IPS-15b (cell line): ENCODE results near the gene HECA.
"Not testable (repeated sequence)": the region's sequence is repeated elsewhere in the genome, so short reads cannot be mapped to it uniquely, and the experiment has no call there.

Source experiments
- H3K27me3 ChIP-seq: one replicate; pipeline ENCODE4 v1.6.1; 2013; ENCODE audit warnings: low read length; ENCODE audit not compliant: control insufficient read depth, insufficient read depth
- H3K36me3 ChIP-seq: one replicate; pipeline ENCODE4 v1.6.1; 2013; ENCODE audit warnings: low read length; ENCODE audit not compliant: control insufficient read depth, insufficient read depth
- H3K4me1 ChIP-seq: one replicate; pipeline ENCODE4 v1.6.1; 2013; ENCODE audit warnings: mild to moderate bottlenecking, low read length; ENCODE audit not compliant: control insufficient read depth, insufficient read depth
- H3K4me3 ChIP-seq: one replicate; pipeline ENCODE4 v1.5.1; 2013; ENCODE audit warnings: low read depth, low read length
- H3K9ac ChIP-seq: one replicate; pipeline ENCODE4 v1.6.1; 2013; ENCODE audit warnings: low read depth, mild to moderate bottlenecking, low read length
- H3K9me3 ChIP-seq: one replicate; pipeline ENCODE4 v1.6.1; 2013; ENCODE audit warnings: mild to moderate bottlenecking, low read length; ENCODE audit not compliant: control insufficient read depth, insufficient read depth

Gene HECA

DNA sequence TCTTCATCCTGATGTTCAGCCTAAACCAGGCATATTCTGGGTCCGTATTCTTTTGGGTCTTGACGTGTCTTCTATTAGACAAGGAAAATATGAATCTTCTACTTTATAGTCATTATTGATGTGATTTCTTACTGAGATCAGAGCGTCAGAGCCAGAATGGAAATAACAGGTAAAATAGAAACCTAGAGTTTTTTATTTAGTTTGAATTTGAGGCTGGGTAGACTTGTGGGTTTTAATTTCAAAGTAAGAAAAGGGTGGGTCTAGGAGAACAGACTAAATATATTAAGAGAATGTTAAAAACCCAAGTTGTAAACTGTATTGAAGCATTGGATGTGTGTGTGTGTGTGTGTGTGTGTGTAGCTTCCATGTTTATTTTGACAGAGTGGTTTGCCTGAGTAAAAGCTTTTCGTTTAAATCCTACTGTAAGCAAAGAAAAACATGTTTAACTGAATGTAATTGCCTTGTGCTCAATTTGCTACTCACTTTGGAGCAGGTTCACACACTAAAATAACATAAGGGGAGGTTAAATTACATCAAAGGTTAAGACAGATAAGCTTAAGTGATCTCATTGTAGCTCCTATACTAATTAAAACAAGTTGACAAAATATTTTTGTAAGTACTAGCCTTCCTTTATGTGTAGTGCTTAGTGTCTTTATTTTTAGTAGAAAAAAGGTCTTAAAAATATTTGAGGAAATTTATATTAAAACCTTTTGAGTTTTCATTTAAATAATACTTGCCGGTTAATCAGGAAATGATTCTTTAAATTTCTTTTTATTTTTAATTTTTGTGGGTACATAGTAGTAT lies 17.4 kb downstream of the HECA start:
- Histone ChIP-seq H3K4me1 (peaks cover 5% of the 10 kb centered on the region), H3K9me3 (no peaks in the 10 kb centered on the region), H3K9ac (no peak overlapping the region), H3K27me3 (no peaks in the 10 kb centered on the region), H3K36me3 (no peaks in the 10 kb centered on the region), H3K4me3 (no peak overlapping the region)

DNA sequence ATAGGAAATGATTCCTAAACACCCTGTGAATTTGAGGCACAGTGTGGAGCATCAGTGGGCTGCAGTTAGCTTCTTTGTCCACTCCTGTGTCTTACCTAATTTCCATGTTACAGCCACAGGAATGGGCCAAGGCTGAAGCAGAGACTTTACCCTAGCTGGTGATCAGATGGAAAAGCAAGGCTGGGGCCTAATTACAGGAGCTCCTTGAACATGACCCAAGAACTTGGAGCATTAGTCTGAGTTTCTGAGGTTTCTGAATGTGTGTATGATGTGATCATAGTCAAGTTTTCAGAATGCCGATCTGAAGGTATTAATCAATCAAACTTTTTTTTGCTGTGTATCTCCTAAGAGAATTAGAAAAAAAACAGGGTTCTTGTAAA lies 18.0 kb downstream of the HECA start:
- Histone ChIP-seq H3K4me1 (peaks cover 5% of the 10 kb centered on the region), H3K9ac (no peak overlapping the region), H3K27me3 (no peaks in the 10 kb centered on the region), H3K4me3 (no peak overlapping the region), H3K36me3 (no peaks in the 10 kb centered on the region), H3K9me3 (no peaks in the 10 kb centered on the region)

DNA sequence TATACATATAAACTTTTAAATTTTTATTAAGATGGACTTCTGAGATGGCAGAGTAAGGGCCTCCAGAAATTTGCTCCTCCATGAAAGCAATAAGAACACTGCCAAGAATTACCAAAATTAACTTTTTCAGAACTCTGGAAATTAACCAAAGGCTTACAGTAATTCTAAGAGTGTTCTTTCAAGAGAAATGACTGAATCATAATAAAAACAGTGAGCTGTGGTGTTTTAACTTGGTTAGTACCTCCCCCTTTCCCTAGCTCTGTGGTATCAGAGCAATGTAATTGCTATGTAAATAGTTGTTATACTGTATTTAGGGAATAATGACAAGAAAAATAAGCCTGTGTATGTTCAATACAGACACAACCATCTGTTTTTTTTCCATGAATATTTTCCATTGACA lies 19.0 kb downstream of the HECA start:
- H3K27me3 ChIP-seq = no peaks in the 10 kb centered on the region
- H3K9ac ChIP-seq = no peak overlapping the region
- H3K9me3 ChIP-seq = no peaks in the 10 kb centered on the region
- H3K4me3 ChIP-seq = no peak overlapping the region
- H3K4me1 ChIP-seq = peaks cover 5% of the 10 kb centered on the region
- no peaks in the 10 kb centered on the region for H3K36me3 ChIP-seq

DNA sequence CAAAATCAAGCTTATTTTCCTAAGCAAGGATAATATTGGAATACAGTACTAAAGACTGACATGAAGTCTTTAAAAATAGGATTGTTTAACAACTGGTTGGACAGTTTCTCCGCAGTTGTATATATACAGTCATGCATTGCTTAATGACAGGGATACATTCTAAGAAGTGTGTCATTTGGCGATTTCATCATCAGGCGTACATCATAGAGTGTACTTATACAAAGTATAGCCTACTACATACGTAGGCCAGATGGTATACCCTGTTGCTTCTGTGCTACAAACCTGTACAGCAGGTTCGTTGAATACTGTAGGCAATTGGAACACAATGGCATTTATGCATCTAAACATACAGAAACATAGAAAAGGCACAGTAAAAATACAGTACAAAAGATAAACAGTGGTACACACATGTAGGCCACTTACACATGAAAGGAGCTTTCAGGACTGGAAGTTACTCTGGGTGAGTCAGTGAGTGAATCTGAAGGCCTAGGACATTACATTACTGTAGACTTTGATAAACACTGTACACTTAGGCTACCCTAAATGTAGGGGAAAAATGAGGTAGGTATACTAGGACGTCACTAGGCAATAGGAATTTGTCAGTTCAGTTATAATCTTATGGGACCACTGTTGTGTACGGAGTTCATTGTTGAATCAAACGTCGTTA lies 20.1 kb downstream of the HECA start:
- no peak overlapping the region for H3K4me3 ChIP-seq
- no peak overlapping the region for H3K9ac ChIP-seq
- no peaks in the 10 kb centered on the region for H3K36me3 ChIP-seq
- no peaks in the 10 kb centered on the region for H3K27me3 ChIP-seq
- peaks cover 3% of the 10 kb centered on the region for H3K4me1 ChIP-seq
- H3K9me3 ChIP-seq = no peaks in the 10 kb centered on the region

DNA sequence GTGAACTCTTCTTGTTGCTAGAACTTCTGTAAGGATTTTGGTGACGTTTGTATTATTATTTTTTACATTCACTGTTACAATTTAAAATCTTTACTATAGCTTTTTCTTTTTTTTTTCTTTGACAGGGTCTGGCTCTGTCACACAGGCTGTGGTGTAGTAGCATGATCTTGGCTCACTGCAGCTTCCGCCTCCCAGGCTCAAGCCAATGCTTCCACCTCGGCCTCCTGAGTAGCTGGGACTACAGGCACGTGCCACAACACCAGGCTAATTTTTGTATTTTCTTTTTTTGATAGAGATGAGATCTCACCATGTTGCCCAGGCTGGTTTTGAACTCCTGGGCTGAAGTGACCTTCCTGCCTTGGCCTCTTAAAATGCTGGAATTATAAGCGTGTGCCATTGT lies 21.2 kb downstream of the HECA start:
- Histone ChIP-seq H3K9ac (no peak overlapping the region), H3K36me3 (no peaks in the 10 kb centered on the region), H3K9me3 (no peaks in the 10 kb centered on the region), H3K4me1 (no peaks in the 10 kb centered on the region), H3K4me3 (no peak overlapping the region), H3K27me3 (no peaks in the 10 kb centered on the region)

DNA sequence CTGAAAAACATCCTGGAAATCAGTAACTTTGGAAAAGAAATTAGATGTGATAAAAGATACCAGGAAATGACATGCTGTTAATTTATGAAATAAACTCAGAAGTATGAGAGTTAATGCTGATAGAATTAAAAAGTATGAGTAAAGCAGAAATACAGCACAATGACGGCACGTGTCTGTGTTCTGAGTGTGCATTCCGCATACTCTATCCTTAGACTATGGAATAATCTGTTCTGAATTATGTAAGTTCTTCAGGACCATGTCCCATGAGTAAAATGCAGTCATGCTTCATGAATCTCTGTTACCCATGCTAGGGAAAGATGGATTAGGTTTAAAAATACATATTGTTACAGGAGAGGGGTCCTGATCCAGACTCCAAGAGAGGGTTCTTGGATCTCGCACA lies 21.7 kb downstream of the HECA start:
- Histone ChIP-seq H3K36me3 (no peaks in the 10 kb centered on the region), H3K27me3 (no peaks in the 10 kb centered on the region), H3K9ac (no peak overlapping the region), H3K4me1 (peaks cover under 1% of the 10 kb centered on the region), H3K4me3 (no peak overlapping the region), H3K9me3 (no peaks in the 10 kb centered on the region)

DNA sequence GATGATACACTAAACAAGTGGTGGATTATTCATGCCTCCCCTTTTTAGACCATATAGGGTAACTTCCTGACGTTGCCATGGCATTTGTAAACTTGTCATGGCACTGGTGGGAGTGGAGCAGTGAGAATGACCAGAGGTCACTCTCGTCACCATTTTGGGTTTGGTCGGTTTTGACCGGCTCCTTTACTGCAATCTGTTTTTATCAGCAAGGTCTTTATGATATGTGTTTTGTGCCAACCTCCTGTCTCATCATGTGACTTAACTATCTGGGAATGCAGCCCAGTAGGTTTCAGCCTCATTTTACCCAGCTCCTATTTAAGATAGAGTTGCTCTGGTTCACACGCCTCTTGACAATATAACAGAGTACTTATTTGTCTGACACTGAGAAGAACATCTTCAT lies 22.2 kb downstream of the HECA start:
- H3K4me3 ChIP-seq, H3K27me3 ChIP-seq, H3K36me3 ChIP-seq, H3K4me1 ChIP-seq, H3K9me3 ChIP-seq, H3K9ac ChIP-seq: not testable (repeated sequence)

DNA sequence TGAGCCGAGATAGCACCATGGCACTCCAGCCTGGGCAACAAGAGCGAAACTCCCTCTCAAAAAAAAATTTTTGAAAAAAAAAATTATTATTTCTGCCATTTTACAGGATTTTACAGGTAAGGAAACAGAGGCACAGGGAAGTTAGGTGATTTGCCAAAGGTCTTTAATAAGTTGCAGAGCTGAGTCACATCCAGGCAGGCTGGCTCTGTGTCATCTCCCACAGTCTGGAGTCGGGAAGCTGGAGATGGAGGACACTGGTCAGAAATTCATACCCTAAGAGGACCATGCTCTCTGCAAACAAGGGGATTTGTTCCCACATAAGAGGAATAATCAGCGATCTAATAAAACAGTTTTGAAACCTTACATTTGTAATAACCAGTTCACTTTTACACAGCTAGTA lies 24.1 kb downstream of the HECA start:
- no peaks in the 10 kb centered on the region for H3K36me3 ChIP-seq
- no peaks in the 10 kb centered on the region for H3K9me3 ChIP-seq
- no peak overlapping the region for H3K4me3 ChIP-seq
- no peaks in the 10 kb centered on the region for H3K27me3 ChIP-seq
- H3K9ac ChIP-seq = no peak overlapping the region
- peaks cover 6% of the 10 kb centered on the region for H3K4me1 ChIP-seq

DNA sequence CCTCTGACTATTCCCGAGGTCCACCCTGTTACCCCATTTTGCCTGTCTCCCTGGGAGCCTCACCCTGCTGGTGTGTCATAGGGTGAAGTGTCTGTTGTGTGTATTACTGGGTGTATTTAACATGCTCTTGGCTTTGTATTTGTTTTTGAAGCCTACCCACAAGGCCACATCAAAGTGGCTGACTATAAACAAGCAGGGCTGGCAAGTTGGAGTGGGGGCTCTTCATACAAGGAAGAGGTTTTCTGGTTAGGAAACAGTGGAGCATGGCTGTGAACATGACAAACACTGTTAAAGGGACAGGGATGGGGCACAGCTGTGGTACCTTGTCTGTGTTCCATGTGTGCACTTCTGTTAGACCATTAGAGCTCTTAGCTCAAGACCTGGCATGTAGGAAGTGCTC lies 26.3 kb downstream of the HECA start:
- H3K4me3 ChIP-seq = no peak overlapping the region
- H3K27me3 ChIP-seq = no peaks in the 10 kb centered on the region
- H3K36me3 ChIP-seq = no peaks in the 10 kb centered on the region
- no peak overlapping the region for H3K9ac ChIP-seq
- H3K4me1 ChIP-seq = peaks cover 6% of the 10 kb centered on the region
- no peaks in the 10 kb centered on the region for H3K9me3 ChIP-seq

DNA sequence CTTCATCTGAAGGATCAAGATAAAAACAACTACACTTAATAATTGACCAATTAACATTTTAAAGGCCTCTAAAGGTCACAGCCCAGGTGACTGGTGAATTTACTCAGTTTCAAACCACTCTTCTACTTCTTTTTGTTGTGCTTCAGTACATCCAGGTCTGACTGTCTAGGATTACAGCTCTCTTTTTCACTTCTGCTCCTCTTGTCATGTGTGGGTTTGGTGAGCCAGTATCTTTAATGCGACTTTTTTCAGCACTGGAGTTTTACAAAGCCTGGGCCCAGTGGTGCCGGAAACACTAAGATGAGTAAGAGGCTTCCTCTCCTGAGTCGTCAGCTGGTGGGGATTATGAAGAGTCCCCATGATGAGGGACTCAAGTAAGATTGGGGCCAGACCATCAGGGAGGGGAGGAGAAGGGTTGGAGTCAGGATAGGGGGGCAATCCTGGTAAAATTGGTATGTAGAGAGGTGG lies 27.0 kb downstream of the HECA start:
- Histone ChIP-seq H3K36me3 (peaks cover 5% of the 10 kb centered on the region), H3K4me3 (no peak overlapping the region), H3K4me1 (peaks cover 6% of the 10 kb centered on the region), H3K27me3 (no peaks in the 10 kb centered on the region), H3K9me3 (no peaks in the 10 kb centered on the region), H3K9ac (no peak overlapping the region)

DNA sequence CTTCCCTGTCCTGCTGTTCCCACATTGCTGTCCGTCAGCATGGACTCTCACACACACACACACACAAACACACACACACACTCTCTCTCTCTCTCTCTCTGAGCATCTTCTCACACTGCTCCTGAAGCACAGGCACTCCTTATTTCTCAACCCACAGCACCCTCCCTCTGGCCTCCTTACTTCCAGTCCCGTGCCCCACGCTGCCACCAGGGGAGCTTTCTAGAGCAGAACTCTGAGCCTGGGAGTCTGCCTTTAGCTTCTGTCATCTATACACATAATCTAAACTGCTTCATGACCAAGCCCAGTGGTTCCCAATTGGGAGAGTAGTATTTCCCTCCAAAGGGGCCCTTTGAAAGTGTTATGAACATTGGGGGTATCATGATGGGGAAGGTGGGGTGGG lies 29.1 kb downstream of the HECA start:
- Histone ChIP-seq H3K36me3 (peaks cover 7% of the 10 kb centered on the region), H3K4me1 (peaks cover 6% of the 10 kb centered on the region), H3K27me3 (no peaks in the 10 kb centered on the region), H3K4me3 (no peak overlapping the region), H3K9ac (no peak overlapping the region), H3K9me3 (no peaks in the 10 kb centered on the region)

DNA sequence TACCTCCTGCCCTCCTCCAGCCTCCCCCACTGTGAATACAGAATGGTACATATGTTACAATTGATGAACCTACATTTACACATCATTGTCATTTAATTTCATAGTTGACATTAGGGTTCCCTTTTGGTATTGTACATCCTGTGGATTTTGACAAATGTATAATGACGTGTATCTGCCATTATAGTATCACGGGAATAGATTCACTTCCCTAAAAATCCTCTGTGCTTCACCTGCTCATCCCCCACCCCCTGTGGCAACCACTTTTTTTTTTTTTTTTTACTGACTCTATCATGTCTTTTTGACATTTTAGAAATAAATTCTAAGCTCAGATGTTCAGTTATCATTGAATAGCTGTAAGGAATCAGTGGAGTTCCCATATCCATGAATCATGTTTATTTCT lies 30.4 kb downstream of the HECA start:
- Histone ChIP-seq H3K36me3 (peaks cover 7% of the 10 kb centered on the region), H3K4me3 (no peak overlapping the region), H3K9me3 (no peaks in the 10 kb centered on the region), H3K9ac (no peak overlapping the region), H3K27me3 (no peaks in the 10 kb centered on the region), H3K4me1 (peaks cover 6% of the 10 kb centered on the region)
